Loucy (cell line): ENCODE results near the gene PLAU.

ENCODE experiments used
- H2AFZ ChIP-seq: fragments of 200-600 bp; sonication (generic); 2 replicates; pipeline ENCODE4 v1.6.0; 2016; ENCODE audit warnings: antibody characterized with exemption, mild to moderate bottlenecking, low read length, moderate library complexity
- H3F3A ChIP-seq: fragments of 200-600 bp; 2 replicates; pipeline ENCODE4 v1.6.0; 2016; ENCODE audit warnings: antibody characterized with exemption, low read depth, mild to moderate bottlenecking
- H3K27me3 ChIP-seq: fragments of 200-600 bp; sonication (generic); 2 replicates; pipeline ENCODE4 v1.6.1; 2014; ENCODE audit warnings: low read length, mild to moderate bottlenecking; ENCODE audit not compliant: insufficient read depth, poor library complexity, severe bottlenecking
- H3K36me3 ChIP-seq: fragments of 200-600 bp; sonication (generic); 2 replicates; pipeline ENCODE4 v1.6.1; 2016; ENCODE audit warnings: low read length; ENCODE audit not compliant: insufficient read depth
- H3K4me1 ChIP-seq: fragments of 200-600 bp; sonication (generic); 2 replicates; pipeline ENCODE4 v1.5.1; 2014; ENCODE audit warnings: low read length, mild to moderate bottlenecking; ENCODE audit not compliant: insufficient read depth, poor library complexity, severe bottlenecking
- H3K4me2 ChIP-seq: fragments of 200-600 bp; sonication (generic); 2 replicates; pipeline ENCODE4 v1.6.0; 2014; ENCODE audit warnings: antibody characterized with exemption, low read length, low read depth, mild to moderate bottlenecking; ENCODE audit not compliant: poor library complexity, severe bottlenecking
- H3K4me3 ChIP-seq: fragments of 200-600 bp; sonication (generic); 2 replicates; pipeline ENCODE4 v1.5.1; 2014; ENCODE audit warnings: low read length, mild to moderate bottlenecking, mixed read lengths; ENCODE audit not compliant: poor library complexity, severe bottlenecking
- H3K79me2 ChIP-seq: fragments of 200-600 bp; sonication (generic); 2 replicates; pipeline ENCODE4 v1.6.1; 2014; ENCODE audit warnings: low read length; ENCODE audit not compliant: insufficient read depth
- H3K9ac ChIP-seq: fragments of 200-600 bp; sonication (generic); 2 replicates; pipeline ENCODE4 v1.6.0; 2014; ENCODE audit warnings: mild to moderate bottlenecking, low read depth, low read length, moderate library complexity; ENCODE audit not compliant: poor library complexity, severe bottlenecking
- H3K9me2 ChIP-seq: fragments of 200-600 bp; sonication (generic); replicated peaks from 2 replicates; pipeline ENCODE4 v1.6.1; 2016; ENCODE audit warnings: low read depth, low read length, mixed read lengths
- H3K9me3 ChIP-seq: fragments of 200-600 bp; sonication (generic); 2 replicates; pipeline ENCODE4 v1.6.1; 2014; ENCODE audit warnings: mild to moderate bottlenecking, antibody characterized with exemption, low read length, low read depth; ENCODE audit not compliant: insufficient read depth
- H4K20me1 ChIP-seq: fragments of 200-600 bp; sonication (generic); 2 replicates; pipeline ENCODE4 v1.6.0; 2014; ENCODE audit warnings: antibody characterized with exemption, low read length, mild to moderate bottlenecking; ENCODE audit not compliant: insufficient read depth, poor library complexity, severe bottlenecking
- CTCF ChIP-seq: fragments of 200-600 bp; sonication (generic); conservative IDR thresholded peaks from 2 replicates; pipeline ENCODE4 v1.5.1; 2014; ENCODE audit warnings: mild to moderate bottlenecking, antibody characterized with exemption, low read length
- EZH2phosphoT487 ChIP-seq: fragments of 200-600 bp; IDR thresholded peaks from 2 replicates; pipeline ENCODE4 v1.6.1; 2018; ENCODE audit warnings: antibody characterized with exemption, mild to moderate bottlenecking, moderate library complexity, borderline replicate concordance

Gene PLAU

GRCh38 chr10:73879296-73880173 is 31.4 kb upstream of the PLAU start:
- no peaks in the 10 kb centered on the region for H3K9me3 ChIP-seq
- no peaks in the 10 kb centered on the region for H3F3A ChIP-seq
- no peaks in the 10 kb centered on the region for H3K27me3 ChIP-seq
- H4K20me1 ChIP-seq: no peaks in the 10 kb centered on the region
- peak overlapping the region; percentile 85 for H2AFZ ChIP-seq
- peak overlapping the region; percentile 23 for H3K4me3 ChIP-seq
- peaks cover 12% of the 10 kb centered on the region for H3K4me1 ChIP-seq
- no peaks in the 10 kb centered on the region for H3K9me2 ChIP-seq
- H3K79me2 ChIP-seq: peaks cover 4% of the 10 kb centered on the region; the same call in 1 of the 2 replicates
- TF ChIP-seq EZH2phosphoT487: no peak
- peak; percentile 98 for TF ChIP-seq CTCF
- no peaks in the 10 kb centered on the region for H3K36me3 ChIP-seq
- peak overlapping the region; percentile 56 for H3K4me2 ChIP-seq
- H3K9ac ChIP-seq: peak overlapping the region; percentile 24

- Histone ChIP-seq H3K4me3 (no peak overlapping the region), H3F3A (no peaks in the 10 kb centered on the region), H3K36me3 (no peaks in the 10 kb centered on the region), H3K79me2 (no peaks in the 10 kb centered on the region), H3K4me1 (peaks cover 6% of the 10 kb centered on the region), H4K20me1 (no peaks in the 10 kb centered on the region), H3K9me3 (no peaks in the 10 kb centered on the region), H3K4me2 (no peak overlapping the region), H3K9ac (no peak overlapping the region), H2AFZ (no peak overlapping the region), H3K9me2 (no peaks in the 10 kb centered on the region), H3K27me3 (no peaks in the 10 kb centered on the region)
- TF ChIP-seq EZH2phosphoT487 (no peak), CTCF (no peak)
Measured at GRCh38 chr10:73881221-73881919, 29.6 kb upstream of the PLAU start.

GRCh38 chr10:73884017-73884416 is 26.9 kb upstream of the PLAU start:
- no peaks in the 10 kb centered on the region for H3F3A ChIP-seq
- peaks cover 6% of the 10 kb centered on the region for H3K4me1 ChIP-seq
- H4K20me1 ChIP-seq: no peaks in the 10 kb centered on the region
- H3K4me2 ChIP-seq: no peak overlapping the region
- H3K9me2 ChIP-seq: no peaks in the 10 kb centered on the region
- no peak for TF ChIP-seq EZH2phosphoT487
- TF ChIP-seq CTCF: no peak
- H3K9ac ChIP-seq: no peak overlapping the region
- H3K4me3 ChIP-seq: no peak overlapping the region
- no peaks in the 10 kb centered on the region for H3K36me3 ChIP-seq
- H3K9me3 ChIP-seq: no peaks in the 10 kb centered on the region
- H3K27me3 ChIP-seq: no peaks in the 10 kb centered on the region
- no peaks in the 10 kb centered on the region for H3K79me2 ChIP-seq
- H2AFZ ChIP-seq: no peak overlapping the region
